GM18499 (cell line): Measurements from ENCODE around the gene PCP4L1.
"Not testable (repeated sequence)": the region's sequence is repeated elsewhere in the genome, so short reads cannot be mapped to it uniquely, and the experiment has no call there.

Experiments used
- ATAC-seq: cut with Tn5 transposase; IDR thresholded peaks from one replicate; pipeline ENCODE4 v1.9.1; 2021; ENCODE audit warnings: moderate number of reproducible peaks; ENCODE audit not compliant: insufficient read depth, unreplicated experiment

PCP4L1 gene

DNA sequence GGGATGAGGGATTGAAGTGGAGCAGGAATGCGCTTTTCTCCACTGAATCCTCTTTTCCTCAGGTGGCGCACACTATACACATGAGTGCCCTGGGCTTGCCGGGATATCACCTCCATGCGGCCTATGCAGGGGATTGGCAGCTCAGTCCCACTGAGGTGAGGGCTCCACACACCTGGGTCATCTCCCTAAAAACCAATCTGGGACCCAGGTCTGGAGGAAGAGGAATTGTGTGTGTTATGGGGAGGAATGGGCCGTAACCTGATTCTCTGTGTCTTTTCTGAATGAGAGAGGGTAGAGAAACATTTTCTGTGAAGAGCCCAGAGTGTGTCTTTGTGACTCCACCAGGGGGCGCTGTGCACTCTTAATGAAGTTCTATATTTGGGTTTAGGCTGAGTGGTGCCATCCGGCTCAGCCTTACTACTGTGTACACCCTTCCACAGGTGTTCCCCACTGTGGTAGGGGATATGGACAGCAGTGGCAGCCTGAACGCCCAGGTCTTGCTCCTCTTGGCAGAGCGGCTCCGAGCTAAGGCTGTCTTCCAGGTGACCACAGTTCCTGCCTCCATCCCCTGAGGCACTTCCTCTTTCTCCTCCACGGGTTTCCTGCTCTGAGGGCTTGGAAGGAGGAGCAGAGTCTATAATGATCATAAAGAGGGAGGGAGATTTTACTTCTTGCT lies 31.2 kb upstream of the PCP4L1 start:
- ATAC-seq: no peak

- no peak for ATAC-seq
Observed at GRCh38 chr1:161228032-161228431, 30.5 kb upstream of the PCP4L1 start.

DNA sequence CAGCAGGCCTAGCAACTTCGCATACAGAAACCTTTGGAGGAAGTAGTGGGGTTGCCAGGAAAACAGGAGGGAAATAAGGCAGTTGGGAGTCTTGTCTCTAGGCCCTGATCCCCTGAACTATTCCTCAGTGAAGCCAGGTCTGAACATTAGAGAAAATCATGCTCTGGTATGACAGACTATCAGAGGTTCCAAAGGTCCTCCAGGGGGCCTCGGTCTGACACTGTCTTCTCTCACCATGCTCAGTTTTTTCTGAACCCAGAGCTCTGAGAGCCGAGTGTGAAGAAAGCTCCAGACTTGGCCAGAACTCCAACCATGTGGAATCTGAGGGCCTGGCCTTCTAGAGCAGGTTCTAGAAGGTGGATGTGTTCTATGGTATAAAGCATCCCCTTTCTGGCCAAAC lies 28.6 kb upstream of the PCP4L1 start:
- ATAC-seq: no peak

- no peak for ATAC-seq
Observed at GRCh38 chr1:161230762-161231161, 27.8 kb upstream of the PCP4L1 start.

GRCh38 chr1:161233102-161233501 lies 25.4 kb upstream of the PCP4L1 start:
- ATAC-seq: no peak

GRCh38 chr1:161235957-161236775 lies 22.4 kb upstream of the PCP4L1 start:
- no peak for ATAC-seq

- ATAC-seq: no peak
Observed at GRCh38 chr1:161238039-161238473, 20.5 kb upstream of the PCP4L1 start, which contains the start of gene NR1I3. TSS of gene NR1I3 (minus strand) at chr1:161238203. CDS start at chr1:161236565, 1,638 bp downstream.

- ATAC-seq: no peak
Observed at GRCh38 chr1:161241682-161242081, 16.9 kb upstream of the PCP4L1 start.

GRCh38 chr1:161242313-161242712 lies 16.2 kb upstream of the PCP4L1 start:
- ATAC-seq: no peak

GRCh38 chr1:161244888-161245287 lies 13.7 kb upstream of the PCP4L1 start:
- no peak for ATAC-seq

- ATAC-seq: not testable (repeated sequence)
Observed at GRCh38 chr1:161250100-161250499, 8.4 kb upstream of the PCP4L1 start.

GRCh38 chr1:161250829-161251228 lies 7.7 kb upstream of the PCP4L1 start:
- no peak for ATAC-seq

GRCh38 chr1:161251579-161251978 lies 7.0 kb upstream of the PCP4L1 start:
- ATAC-seq: no peak

- ATAC-seq: not testable (repeated sequence)
Observed at GRCh38 chr1:161255302-161255701, 3.2 kb upstream of the PCP4L1 start.

DNA sequence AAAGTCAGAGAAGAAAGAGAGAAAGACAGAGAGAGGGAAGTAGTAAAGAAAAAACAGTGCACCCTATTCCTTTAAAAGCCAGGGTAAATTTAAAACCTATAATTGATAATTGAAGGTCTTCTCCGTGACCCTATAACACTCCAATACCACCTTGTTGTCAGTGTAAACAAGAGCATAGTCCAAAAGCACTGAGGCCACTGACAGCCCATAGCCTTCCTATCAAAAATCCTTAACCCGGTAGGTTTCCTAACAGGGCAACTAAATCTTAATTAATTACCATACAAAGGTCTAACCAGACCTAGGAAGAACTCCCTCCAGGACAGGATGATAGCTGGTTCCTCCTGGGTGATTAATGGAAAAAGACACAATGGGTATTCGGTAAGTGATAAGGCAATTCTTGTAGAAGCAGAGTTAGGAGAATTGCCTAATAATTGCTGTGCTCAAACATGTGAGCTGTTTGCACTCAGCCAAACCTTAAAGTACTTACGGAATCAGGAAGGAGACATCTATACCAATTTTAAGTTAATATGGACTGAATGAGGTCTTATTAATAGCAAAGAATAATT lies 2.5 kb upstream of the PCP4L1 start:
- not testable (repeated sequence) for ATAC-seq

GRCh38 chr1:161257109-161257508 lies 1.4 kb upstream of the PCP4L1 start:
- ATAC-seq: not testable (repeated sequence)

DNA sequence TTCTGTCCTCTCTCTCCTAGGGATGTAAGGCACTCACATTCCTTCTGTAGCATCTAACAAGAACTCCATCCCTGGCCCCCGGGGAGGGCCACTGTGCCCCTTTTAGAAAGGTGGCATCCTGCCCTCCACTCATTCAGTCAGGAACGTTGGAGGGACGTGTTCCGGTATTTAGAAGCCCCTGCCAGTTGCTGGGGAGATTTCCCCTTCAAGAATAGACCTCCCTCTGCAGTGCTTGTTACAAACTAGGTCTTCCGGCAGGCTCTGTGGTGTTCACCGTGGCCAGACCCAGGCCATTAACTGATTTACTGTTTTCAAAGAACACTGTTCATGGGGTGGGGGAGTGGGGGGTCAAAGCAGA lies 779 bp downstream of the PCP4L1 start:
- no peak for ATAC-seq

GRCh38 chr1:161259765-161260164 lies 1.2 kb downstream of the PCP4L1 start:
- ATAC-seq: no peak

DNA sequence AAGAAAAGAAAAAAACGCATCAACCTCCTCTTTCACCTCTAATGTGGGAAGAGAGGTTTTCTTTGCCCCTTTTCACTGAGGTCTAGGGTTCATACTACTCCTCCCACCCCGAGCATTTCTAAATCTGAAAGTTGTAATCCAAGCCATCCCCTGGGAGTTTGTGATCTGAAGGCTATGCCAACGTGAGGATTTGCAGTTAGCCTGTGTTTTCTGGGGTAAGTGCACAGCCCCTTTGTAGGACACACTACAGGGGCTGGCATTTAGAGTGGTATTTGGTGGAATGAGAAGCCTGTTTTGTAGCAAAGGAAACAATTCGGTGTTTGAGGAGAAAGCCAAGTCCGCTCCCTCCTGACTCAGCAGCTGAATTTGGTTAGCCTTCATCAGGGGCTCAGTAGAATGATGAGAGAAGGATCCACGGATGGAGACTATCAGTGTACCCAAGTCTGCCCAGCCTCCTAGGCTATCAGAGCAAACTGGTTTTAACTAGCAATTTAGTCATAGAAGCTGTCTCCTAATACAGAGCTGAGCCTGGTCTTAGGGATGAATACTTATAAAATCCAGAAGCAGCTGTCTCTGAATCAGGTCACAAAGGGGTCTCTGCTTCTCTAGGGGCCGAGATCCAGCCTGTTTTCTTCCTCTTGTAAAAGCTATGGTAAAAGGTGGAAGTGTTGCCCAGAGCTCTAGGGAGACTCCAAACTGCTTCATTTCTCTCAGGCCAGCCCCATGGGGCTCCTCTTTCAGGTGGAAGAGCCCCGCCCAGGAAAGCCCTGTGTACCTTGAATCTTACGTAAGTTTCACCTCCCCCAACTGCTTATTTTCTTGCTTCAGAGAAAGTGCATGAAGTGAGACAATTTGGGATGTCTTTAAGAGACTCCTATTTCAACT lies 2.1 kb downstream of the PCP4L1 start:
- no peak for ATAC-seq
